ENCODE measurements around the gene SH3PXD2B. TPM values are rescaled to one million over a fixed set of nuclear protein-coding genes. Genes with fewer than 3 reads are reported as not detected.

Gene SH3PXD2B
- total and polyA plus RNA-seq, 2 of the 4 experiments (the other 2 are of a cell fraction): 8.2 to 14.4 TPM

DNA sequence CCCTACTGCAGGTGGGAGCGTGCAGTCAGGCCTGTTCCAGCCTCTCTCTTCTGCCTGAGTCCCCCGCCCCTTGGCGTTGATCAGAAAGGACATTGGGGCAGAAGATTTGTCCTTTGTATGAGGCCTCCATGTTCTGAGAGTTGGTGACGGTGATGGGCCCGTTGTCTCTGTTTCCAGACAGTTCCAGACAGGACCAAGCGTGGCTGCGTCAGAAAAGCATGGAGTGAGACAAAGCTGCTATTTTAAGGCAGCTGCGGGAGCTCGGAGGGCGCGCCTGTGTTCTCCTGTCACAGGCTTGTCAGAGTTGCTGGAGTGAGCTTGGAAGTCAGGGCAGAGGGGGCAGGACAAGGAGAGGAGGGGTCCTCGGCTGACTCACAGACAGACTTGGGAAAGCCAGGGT is 32.1 kb upstream of the SH3PXD2B start:
- H3K4me2 ChIP-seq (ENCODE audit: low read depth, low read length): no peak overlapping the region
- H2AK9ac ChIP-seq (replicated peaks; ENCODE audit: low read depth, low read length, poor library complexity): no peak overlapping the region
- no peaks in the 10 kb centered on the region for H3K79me1 ChIP-seq (ENCODE audit: low read depth in 1 of 2, low read length in 2 of 2)
- no peak overlapping the region for H3K18ac ChIP-seq (ENCODE audit: low read depth, low read length)
- no peaks in the 10 kb centered on the region for H3K36me3 ChIP-seq (ENCODE audit: control insufficient read depth, insufficient read depth, low read length)
- POLR2A ChIA-PET (ENCODE audit: unreplicated experiment): interaction anchor here (0.6 kb wide), 1 partner anchor 33 kb away, joined by 3 read pairs; no protein-coding TSS in a partner anchor
- BruUV-seq (replicated peaks): no TSS peak
- no peak for TF ChIP-seq RFX5 (IDR thresholded peaks at IDR 0.05; ENCODE audit: low read depth, low read length)
- TF ChIP-seq NFE2L2 (IDR thresholded peaks at IDR 0.05; ENCODE audit: low read depth, low read length): no peak
- TF ChIP-seq, protein P1, sequence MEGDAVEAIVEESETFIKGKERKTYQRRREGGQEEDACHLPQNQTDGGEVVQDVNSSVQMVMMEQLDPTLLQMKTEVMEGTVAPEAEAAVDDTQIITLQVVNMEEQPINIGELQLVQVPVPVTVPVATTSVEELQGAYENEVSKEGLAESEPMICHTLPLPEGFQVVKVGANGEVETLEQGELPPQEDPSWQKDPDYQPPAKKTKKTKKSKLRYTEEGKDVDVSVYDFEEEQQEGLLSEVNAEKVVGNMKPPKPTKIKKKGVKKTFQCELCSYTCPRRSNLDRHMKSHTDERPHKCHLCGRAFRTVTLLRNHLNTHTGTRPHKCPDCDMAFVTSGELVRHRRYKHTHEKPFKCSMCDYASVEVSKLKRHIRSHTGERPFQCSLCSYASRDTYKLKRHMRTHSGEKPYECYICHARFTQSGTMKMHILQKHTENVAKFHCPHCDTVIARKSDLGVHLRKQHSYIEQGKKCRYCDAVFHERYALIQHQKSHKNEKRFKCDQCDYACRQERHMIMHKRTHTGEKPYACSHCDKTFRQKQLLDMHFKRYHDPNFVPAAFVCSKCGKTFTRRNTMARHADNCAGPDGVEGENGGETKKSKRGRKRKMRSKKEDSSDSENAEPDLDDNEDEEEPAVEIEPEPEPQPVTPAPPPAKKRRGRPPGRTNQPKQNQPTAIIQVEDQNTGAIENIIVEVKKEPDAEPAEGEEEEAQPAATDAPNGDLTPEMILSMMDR (conservative IDR thresholded peaks at IDR 0.05; ENCODE audit: low read depth, low read length): no peak
- no peak for TF ChIP-seq SMC3 (IDR thresholded peaks at IDR 0.05; ENCODE audit: low read depth, low read length)
- no peak for TF ChIP-seq CHD1 (IDR thresholded peaks at IDR 0.05; ENCODE audit: low read depth, low read length)
- TF ChIP-seq RAD21 (IDR thresholded peaks at IDR 0.05; ENCODE audit: low read length): no peak
- no peak for TF ChIP-seq ELK1 (IDR thresholded peaks at IDR 0.05; ENCODE audit: borderline replicate concordance, low read depth, low read length)
- no peak for TF ChIP-seq RCOR1 (IDR thresholded peaks at IDR 0.05; ENCODE audit: insufficient replicate concordance, low read length)
- no peak for TF ChIP-seq FOS (IDR thresholded peaks at IDR 0.05; ENCODE audit: low read depth, low read length)
- TF ChIP-seq MAFK (IDR thresholded peaks at IDR 0.05; ENCODE audit: low read depth, low read length): no peak
- TF ChIP-seq MXI1 (IDR thresholded peaks at IDR 0.05; ENCODE audit: borderline replicate concordance, low read depth, low read length): no peak
- TF ChIP-seq CEBPB (IDR thresholded peaks at IDR 0.05; ENCODE audit: low read depth, low read length): no peak
- no peak for TF ChIP-seq POLR2A (IDR thresholded peaks at IDR 0.05; ENCODE audit: low read depth, low read length)
- no peak for TF ChIP-seq BHLHE40 (IDR thresholded peaks at IDR 0.05; ENCODE audit: low read depth, low read length)
- no peak for TF ChIP-seq MAZ (IDR thresholded peaks at IDR 0.05; ENCODE audit: borderline replicate concordance, low read depth, low read length)
- TF ChIP-seq USF2 (IDR thresholded peaks at IDR 0.05; ENCODE audit: low read depth, low read length): no peak
- H3K9me1 ChIP-seq (ENCODE audit: insufficient read depth, low read length): peaks cover 5% of the 10 kb centered on the region; the same call in 1 of the 2 replicates
- no peak overlapping the region for H3K56ac ChIP-seq (ENCODE audit: extremely low read depth, insufficient read depth, low read length)
- H4K5ac ChIP-seq (ENCODE audit: low read depth, low read length): no peak overlapping the region
- H4K91ac ChIP-seq (ENCODE audit: insufficient read depth, low read depth, low read length): no peak overlapping the region
- DNase-seq (no peak), ATAC-seq (ENCODE audit: low read depth) (no peak)
- dilution Hi-C loops (cut with HindIII; ENCODE audit: low sequenced_read_pairs, unreplicated experiment) (no loop called here), in situ Hi-C loops (cut with MboI; ENCODE audit: low sequenced_read_pairs) (no loop called here), intact Hi-C loops (cut with micrococcal nuclease) (no loop called here)
- no peak overlapping the region for H2AFZ ChIP-seq (replicated peaks; ENCODE audit: low read length, poor library complexity)
- no peak overlapping the region for H3K23ac ChIP-seq (ENCODE audit: low read depth, low read length)
- H3K9ac ChIP-seq (ENCODE audit: low read depth, low read length): no peak overlapping the region
- no peak overlapping the region for H3K14ac ChIP-seq (replicated peaks; ENCODE audit: low read depth, low read length)
- WGBS, 2 experiments (ENCODE audit: extremely low coverage in 2 of 2, insufficient read length in 1 of 2): 60% methylated on average over 7 of the region's 12 CpGs; no CpG with 5 or more reads in 1 of the 2 experiments
- H2BK20ac ChIP-seq (ENCODE audit: low read depth, low read length): no peak overlapping the region
- H3K9me3 ChIP-seq (ENCODE audit: control insufficient read depth, insufficient read depth, low read length): no peaks in the 10 kb centered on the region; the same call in 1 of the 2 replicates
- H2BK5ac ChIP-seq (ENCODE audit: low read depth, low read length, poor library complexity, severe bottlenecking): no peak overlapping the region
- no peaks in the 10 kb centered on the region for H4K20me1 ChIP-seq (ENCODE audit: insufficient read depth, low read length)
- H2BK15ac ChIP-seq (ENCODE audit: low read depth, low read length): no peak overlapping the region
- H3K27me3 ChIP-seq (ENCODE audit: control insufficient read depth, insufficient read depth, low read length): peaks cover 28% of the 10 kb centered on the region
- no peak overlapping the region for H2AK5ac ChIP-seq (ENCODE audit: low read depth, low read length)
- H3K27ac ChIP-seq (ENCODE audit: insufficient read depth, low read length): no peak overlapping the region
- H3K4ac ChIP-seq (ENCODE audit: low read depth, low read length): no peak overlapping the region
- no peaks in the 10 kb centered on the region for H3K4me1 ChIP-seq (ENCODE audit: control insufficient read depth, insufficient read depth, low read length)
- no peak overlapping the region for H2BK120ac ChIP-seq (ENCODE audit: low read depth, low read length)
- CTCF ChIA-PET: no interaction called here
- H4K8ac ChIP-seq (ENCODE audit: low read depth in 2 of 2, low read length in 2 of 2): no peak overlapping the region
- H3K4me3 ChIP-seq (ENCODE audit: insufficient read depth, low read depth, low read length): no peak overlapping the region

All from IMR-90 (cell line).